ENCODE data around the gene REV3L.
A peak's percentile ranks its signal among the peaks of the same experiment; 100 is the strongest.
"Not testable (repeated sequence)": the region's sequence is repeated elsewhere in the genome, so short reads cannot be mapped to it uniquely, and the experiment has no call there.

Gene REV3L, protein sequence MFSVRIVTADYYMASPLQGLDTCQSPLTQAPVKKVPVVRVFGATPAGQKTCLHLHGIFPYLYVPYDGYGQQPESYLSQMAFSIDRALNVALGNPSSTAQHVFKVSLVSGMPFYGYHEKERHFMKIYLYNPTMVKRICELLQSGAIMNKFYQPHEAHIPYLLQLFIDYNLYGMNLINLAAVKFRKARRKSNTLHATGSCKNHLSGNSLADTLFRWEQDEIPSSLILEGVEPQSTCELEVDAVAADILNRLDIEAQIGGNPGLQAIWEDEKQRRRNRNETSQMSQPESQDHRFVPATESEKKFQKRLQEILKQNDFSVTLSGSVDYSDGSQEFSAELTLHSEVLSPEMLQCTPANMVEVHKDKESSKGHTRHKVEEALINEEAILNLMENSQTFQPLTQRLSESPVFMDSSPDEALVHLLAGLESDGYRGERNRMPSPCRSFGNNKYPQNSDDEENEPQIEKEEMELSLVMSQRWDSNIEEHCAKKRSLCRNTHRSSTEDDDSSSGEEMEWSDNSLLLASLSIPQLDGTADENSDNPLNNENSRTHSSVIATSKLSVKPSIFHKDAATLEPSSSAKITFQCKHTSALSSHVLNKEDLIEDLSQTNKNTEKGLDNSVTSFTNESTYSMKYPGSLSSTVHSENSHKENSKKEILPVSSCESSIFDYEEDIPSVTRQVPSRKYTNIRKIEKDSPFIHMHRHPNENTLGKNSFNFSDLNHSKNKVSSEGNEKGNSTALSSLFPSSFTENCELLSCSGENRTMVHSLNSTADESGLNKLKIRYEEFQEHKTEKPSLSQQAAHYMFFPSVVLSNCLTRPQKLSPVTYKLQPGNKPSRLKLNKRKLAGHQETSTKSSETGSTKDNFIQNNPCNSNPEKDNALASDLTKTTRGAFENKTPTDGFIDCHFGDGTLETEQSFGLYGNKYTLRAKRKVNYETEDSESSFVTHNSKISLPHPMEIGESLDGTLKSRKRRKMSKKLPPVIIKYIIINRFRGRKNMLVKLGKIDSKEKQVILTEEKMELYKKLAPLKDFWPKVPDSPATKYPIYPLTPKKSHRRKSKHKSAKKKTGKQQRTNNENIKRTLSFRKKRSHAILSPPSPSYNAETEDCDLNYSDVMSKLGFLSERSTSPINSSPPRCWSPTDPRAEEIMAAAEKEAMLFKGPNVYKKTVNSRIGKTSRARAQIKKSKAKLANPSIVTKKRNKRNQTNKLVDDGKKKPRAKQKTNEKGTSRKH (N-terminal part only)
- total RNA-seq: 14.5 to 72.1 (median 36.0) reads per million in 18 experiments

DNA sequence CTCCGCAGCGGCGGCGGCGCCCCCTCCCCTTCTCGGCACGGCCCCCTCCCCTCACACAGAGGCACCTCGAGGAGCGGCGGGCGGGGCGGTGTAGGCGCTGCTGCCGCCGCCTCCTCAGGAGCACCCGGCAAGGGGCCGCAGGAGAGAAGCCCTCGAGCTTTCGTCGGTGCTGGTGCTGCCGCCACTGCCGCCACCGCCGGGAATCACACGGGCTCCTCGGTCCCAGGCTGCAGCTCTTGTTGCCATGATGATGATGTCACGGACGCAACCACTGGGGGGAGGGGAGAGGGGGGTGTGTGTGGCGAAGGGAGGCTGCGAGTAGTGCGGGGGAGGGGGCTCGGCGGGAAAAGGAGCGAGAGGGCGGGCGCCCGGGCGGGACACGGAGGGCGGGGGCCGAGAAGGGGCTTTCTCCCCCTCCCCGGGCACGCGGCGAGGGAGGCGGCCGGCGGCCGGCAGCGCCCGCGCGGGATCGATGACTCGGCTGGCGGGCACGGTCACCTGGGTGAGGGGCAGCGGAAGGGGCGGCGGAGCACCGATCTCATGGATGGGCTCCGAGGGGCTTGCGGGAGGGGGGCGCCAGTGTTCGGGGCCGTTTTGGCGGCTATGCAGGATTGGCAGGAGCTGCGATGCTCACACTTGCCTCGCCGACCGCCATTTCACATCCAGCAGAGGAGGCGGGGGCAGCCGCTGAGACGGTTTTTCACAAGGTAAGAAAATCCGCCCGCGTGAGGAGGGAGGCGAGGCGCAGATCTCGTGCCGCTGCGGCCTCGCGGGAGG, at the start of gene REV3L:
REV3L (minus strand) TSS at position 260 of the 777 bp plus-strand sequence. CDS start 330 bp downstream, outside the sequence.
- peak; percentile 74 to 83 for DNase-seq

DNA sequence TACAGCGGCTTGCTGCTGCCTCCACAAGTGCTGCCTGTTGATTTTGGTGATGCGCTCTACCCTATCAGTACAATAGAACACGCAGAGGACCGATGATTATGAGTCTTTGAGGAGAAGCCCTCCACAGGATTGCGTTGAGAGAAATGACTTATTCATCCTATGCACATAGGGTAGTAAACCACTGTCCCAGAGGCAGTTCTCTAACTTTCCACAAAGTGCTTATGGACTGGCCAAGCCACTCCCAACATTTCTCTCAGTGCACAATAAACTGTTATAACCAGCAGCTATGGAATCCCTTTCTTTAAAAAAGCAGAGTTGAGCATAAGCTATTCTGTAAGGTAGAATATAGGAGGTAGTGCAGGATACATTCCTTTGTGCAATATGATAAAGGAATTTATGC, 48.2 kb upstream of the REV3L start:
- no peak for DNase-seq

DNA sequence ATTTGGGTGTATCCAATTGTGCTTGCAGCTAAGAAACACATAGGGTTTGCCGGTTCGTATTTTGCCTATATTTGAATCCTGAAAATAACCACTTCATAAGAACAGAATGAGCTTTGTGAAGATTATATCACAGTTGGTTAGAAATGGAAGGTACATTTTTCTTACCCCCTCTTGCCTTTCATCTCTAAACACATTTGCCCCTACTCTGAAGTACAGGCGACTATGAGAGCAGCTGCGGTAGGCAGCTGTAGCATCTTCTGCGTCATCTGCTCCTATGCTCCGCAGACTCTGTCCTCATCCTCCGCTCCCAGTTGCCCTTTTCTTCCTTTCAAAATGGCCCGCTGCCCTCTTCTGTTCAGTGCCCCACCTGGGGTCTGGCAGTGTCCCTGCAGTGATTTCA, 47.6 kb upstream of the REV3L start:
- no peak for DNase-seq

DNA sequence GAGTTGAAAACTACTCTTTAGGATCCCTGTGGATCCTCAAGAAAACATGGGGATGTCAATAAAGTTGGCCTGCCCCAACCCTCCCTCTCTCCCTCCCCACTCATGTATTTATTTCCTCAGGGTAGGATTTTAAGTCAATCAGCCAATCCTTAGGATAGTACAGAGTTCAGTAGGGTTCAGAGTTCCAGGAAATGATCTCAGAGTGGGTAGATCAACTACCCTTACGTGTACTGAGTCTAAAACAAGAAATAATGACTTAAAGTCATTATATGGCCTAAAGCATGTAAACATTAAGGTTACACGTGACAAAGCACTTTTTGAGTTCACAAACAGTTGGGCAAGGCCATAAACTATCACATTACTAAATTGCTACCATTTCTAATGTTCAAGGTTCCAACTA, 47.2 kb upstream of the REV3L start:
- peak in 1 of 2 donors; percentile 14 for DNase-seq

DNA sequence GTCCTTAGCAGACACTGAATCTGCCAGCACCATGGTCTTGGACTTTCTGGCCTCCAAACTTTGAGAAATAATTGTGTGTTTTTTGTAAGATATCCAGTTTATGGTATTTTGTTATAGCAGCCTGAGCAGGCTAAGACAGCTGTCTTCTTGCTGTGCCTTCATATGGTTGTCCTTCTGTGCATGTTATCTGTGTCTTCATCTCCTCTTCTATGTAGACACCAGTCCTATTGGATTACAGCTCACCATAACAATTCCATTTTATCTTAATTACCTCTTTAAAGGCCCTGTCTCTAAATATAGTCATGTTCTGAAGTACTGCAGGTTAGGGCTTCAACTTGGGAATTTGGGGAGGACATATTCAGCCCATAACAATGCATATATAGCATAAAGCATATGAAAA, 44.3 kb upstream of the REV3L start:
- DNase-seq: no peak

DNA sequence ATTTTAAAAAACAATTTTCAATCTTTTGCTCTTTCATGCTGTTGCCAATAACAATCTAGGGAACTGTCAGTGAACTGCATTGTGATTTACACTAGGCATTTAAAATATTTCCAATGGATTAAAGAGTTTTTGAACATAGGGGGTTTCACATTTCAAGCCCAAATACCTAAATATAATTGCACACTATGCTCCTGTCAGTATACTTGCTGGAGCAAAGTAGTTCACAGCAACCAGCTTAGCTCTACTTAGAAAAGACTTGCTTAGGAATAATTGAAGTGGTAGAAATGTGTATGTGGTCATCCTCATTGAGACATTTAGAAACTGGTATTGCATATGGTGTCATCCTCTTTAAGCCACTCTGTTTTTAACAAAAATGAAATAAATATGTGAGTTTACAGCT, 41.7 kb upstream of the REV3L start:
- DNase-seq: peak in 1 of 2 donors; percentile 13

DNA sequence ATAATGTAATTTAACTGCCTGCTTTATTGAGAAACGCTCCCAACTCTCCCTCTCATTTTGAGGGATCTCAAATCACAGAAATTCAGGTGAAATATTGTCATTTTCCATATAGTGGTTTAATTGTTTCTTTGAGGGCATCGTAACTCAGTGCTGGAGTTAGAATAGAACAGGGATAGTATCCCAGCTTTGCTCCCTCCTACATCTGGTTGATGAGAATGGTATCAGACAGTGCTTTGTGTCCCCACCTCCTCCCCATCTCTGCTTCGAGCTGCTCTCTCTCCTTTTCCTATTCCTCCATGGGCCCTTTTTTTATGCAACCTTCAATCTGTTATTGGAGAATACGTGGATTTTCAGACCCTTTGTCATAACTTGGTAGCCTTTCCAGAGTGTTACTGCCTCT, 41.2 kb upstream of the REV3L start:
- DNase-seq: no peak

DNA sequence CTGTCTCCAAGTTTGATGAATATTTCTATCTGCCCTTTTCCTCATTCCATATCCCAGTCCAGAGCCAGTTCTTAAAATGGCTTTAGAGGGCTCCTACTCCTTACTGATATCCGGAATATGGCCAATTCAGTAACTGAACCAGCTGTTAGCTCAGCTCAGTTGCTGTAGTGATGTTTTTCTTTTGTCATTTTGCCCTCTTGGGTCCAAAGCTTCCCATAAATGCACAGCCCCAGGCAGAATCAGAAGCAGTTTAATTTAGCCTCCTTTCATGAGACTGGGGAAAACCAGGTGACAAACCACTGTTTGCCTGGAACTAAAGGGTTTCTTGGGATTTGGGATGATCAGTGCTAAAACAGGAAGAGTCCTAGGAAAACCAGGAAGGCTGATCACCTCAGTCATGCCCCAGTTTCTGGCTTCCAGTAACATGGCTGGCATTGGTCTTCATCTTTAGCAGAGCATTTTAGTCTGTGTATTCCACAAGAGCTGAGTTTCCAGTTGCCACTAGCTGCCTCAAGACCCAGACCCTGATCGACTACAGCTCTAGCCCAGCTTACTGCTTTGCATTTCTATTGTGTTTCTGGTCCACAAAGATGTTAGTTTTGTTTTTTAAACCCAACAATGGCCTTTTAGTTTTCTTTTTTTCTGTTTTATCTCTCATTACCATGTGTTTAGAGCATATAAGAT, 40.6 kb upstream of the REV3L start:
- DNase-seq: no peak

DNA sequence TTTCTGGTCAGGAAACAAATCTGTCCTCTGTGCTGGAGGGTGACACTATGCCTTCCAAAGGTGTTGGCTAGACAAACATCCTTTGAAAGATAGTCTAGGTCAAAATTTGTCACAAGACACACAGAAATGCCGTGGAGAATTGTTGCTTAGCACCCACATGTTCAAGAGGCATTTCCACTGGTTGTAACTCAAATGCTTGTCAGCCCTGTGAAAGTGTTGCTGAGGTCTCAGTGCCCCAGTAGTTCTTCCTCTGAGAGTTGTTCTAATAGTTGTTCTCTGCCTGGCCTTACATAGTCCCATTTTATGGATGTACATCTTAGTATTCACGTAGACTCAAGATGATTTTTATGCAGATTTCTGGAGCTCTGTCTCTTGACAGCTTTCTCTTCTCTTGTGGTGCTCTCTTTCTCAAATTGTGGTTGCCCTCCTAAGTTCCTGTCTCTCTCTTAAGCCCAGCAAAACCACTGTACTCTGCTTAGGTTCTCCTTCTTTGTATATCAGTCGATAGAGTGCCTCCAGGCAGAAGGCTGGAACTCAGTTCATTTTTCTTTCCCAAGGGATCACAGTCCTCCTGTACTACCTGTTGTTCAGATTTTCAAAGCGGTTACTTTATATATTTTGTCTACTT, 39.5 kb upstream of the REV3L start:
- DNase-seq: peak; percentile 16 to 17

DNA sequence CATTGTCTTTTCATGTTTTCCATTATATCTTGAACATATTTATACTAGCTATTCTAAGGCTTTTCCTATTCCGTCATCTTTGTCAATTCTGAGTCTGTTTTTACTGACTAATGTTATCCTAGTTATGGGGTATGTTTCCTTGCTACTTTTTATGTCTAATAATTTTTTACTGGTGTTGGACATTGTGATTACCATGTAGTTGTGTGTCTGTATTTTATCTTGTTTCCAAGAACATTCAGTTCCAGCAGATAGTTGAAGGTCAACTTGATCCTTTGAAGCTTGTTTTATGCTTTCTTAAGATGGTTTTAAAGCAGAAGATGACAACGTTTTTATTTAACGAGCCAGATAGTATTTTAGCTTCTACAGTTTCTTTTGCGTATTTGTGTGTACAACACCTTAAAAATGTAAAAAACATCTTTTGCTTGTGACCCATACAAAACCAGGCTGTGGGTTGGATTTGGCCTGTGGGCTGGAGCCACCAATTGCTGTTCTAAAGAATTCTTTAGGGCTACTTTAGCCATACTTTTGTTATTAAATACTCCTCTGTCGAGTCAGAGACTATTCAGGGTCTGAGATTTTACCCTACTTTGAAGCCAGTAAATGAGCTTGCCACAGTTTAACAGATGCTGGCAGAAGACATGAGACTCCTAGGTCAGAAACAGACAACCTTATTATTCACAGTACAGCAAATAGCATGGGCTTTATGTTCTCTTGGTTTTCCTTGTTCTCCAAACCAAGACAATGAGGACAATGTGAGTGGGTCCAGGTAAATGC, 38.7 kb upstream of the REV3L start:
- DNase-seq: no peak

DNA sequence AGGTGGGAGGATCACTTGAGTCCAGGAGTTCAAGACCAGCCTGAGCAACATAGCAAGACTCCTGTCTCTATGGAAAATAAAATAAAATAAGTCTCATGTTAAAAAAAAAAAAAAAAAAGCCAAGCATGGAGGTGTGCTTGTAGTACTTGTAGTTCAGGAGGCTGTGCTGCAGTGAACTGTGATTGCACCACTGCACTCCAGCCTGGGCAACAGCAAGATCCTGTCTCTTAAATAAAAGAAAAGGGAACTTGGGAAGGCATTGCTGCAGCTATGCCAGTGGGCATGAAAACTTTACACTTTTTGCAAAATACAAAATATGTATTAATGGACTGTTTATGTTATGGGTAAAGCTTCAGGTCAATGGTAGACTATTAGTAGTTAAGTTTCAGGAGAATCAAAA, 37.5 kb upstream of the REV3L start:
- peak; percentile 32 to 44 for DNase-seq

DNA sequence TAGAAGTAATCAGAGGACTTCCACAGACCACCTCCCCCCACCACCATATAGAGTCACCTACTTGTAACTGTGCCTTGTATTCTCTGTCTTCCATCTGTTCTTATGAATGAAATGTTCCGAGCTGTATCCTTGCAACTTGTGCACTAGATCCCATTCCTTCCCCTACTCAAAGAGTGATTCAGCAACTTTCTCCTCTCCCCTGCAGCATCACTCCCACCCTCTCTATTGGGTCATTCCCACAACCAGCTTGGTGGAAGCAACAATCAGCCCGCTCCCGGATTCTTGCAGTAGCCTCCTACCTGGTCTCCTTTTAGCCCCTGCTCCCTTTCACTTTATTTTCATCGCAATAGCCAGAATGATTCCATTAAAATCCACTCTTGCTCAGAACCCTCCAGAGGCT, 34.9 kb upstream of the REV3L start:
- DNase-seq: no peak

DNA sequence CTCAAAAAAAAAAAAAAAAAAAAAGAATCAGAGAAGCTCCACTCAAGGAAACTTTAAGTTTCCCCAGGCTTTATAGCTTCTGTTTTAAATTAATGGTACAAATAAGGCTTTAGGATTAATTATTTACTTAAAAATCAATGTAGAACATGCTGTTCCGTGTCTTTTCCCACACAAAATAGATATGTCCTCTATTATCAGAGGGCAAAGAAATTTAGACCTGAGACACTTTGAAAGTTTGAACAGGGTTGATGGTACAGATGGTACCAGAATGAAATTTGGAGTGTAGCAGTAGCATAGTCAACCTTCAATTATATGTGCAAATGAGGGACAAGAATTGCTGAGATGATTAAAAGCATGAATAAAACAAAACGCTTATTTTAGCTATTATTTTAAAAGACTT, 32.2 kb upstream of the REV3L start:
- no peak for DNase-seq

DNA sequence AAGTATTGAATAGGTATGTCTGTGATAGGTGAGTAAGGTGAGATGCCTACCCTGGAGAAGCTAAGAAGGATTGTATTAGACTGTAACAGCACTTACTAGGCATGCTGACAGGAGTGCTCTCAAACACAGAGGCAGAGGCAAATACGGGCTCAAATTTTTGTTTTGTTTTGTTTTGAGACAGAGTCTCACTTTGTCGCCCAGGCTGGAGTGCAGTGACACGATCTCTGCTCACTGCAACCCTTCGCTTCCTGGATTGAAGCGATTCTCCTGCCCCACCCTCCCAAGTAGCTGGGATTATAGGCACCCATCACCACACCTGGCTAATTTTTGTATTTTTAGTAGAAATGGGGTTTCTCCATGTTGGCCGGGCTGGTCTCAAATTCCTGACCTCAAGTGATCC, 31.5 kb upstream of the REV3L start:
- not testable (repeated sequence) for DNase-seq

DNA sequence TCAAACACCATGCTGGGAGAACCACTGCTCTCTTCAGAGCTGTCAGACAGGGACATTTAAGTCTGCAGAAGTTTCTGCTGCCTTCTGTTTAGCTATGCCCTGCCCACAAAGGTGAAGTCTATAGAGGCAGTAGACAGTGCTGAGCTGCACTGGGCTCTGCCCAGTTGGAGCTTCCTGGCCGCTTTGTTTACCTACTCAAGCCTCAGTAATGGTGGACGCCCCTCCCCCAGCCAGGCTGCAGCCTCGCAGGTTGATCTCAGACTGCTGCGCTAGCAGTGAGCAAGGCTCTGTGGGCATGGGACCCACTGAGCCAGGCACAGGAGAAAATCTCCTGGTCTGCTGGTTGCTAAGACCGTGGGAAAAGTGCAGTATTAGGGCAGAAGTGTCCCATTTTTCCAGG, 24.2 kb upstream of the REV3L start:
- not testable (repeated sequence) for DNase-seq

DNA sequence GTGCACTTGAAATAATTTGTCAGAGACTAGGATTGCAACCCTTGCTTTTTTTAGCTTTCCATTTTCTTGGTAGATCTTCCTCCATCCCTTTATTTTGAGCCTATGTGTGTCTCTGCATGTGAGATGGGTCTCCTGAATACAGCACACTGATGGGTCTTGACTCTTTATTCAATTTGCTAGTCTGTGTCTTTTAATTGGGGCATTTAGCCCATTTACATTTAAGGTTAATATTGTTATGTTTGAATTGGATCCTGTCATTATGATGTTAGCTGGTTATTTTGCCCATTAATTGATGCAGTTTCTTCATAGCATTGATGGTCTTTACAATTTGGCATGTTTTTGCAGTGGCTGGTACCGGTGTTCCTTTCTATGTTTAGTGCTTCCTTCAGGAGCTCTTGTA, 22.5 kb upstream of the REV3L start:
- DNase-seq: not testable (repeated sequence)

DNA sequence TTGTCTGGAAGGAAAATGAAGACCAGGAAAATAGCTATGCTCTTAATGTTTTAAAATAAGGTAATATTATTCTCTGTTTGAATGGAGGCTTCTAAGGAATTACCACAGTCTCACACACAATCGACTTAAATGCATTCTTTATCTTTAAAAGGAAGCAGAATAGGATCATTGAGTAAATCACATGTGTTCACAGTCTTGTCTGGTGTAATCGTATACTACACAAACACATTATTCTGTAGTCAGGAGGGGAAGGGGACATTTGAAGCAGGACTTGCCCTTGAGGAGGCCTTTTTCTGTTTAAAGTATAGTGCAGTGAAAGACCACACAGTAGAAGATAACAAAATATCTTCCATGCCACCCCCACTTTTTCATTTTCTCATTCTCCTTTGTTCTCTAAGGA, 20.6 kb upstream of the REV3L start:
- no peak for DNase-seq

DNA sequence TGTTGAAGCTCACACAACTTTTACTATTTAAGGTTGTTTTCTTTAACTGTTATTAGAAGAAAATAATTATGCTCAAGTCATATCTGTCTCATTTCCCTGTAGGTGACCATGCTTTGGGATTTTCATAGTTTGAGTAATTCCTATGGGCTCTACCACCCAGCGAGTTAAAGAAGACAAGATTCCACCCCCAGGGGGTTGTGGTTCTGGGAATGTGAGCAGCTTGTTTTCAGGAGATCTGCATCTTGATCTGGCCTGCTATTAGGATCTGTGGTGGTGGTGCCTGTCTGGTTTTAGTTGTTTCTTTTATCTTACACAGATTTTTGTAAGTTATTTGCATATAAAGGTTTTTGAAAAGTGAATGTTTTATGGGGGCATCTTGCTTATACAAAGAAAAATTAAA, 20.2 kb upstream of the REV3L start:
- no peak for DNase-seq

DNA sequence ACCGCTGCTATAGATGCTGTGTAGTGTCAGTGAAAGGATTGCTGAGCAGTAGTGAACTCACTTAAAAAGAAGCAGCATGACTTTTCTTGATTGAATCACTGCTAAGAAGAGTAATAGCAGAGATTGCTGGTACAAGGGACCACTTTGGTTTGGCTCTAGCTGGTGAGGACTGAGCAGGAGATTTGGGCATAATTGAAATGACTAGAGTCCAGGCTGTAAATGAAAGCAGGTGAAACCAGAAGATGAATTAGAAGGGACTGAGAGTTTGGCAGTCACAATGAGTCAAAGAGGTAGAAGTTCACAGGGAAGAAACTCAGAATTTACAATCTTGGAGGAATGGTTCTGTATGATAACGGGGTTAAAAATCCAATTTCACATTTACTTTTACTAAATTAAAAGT, 19.1 kb upstream of the REV3L start:
- no peak for DNase-seq

DNA sequence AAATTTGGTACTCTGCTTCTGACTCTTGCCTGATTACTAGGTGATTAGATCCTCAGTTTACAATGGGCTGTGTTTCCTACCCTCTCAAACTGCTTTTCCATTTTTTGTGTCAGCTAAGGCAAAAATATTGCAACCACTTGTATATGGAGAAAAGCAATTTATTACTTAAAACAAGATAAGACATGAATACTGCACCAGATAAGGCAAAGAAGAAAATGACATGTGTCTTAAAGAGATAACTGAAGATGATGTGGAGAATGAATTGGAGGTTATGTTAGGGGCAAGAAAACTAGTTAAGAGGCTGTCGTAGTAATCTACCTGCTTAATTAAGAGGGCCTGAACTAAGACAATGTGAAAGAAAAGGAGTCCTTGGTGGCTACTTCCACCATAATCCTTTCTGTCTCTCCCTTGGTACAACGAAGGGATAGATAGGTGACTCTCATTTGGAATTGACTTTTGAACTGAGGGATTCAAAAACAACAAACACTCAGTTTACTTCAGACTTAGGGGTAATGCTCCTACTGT, 16.3 kb upstream of the REV3L start:
- no peak for DNase-seq
